Right lobe of liver (tissue), 6 donors: ENCODE data around the gene ASCC1. TPM values are rescaled to one million over a fixed set of nuclear protein-coding genes. Genes with fewer than 3 reads are reported as not detected.

Source experiments
- ATAC-seq, 4 donors: fragments of 200-7000 bp; cut with Tn5 transposase; one replicate each; pipeline ENCODE4 v1.9.1; 2020; ENCODE audit warnings: mild to moderate bottlenecking in 4 of 4, moderate library complexity in 4 of 4
- DNase-seq, 3 donors: peaks; one replicate each; pipeline ENCODE4 v3.0.0-alpha.2; 2020
- H3K27ac ChIP-seq, 3 donors: fragments of 200-600 bp; one replicate each; pipeline ENCODE4 v1.8.0; 2022
- H3K27me3 ChIP-seq, 2 donors: fragments of 200-600 bp; one replicate each; pipeline ENCODE4 v1.8.0; 2022
- H3K36me3 ChIP-seq, 4 donors: fragments of 200-600 bp; sonication (generic) in 1 of 4; one replicate each; pipeline versions ENCODE4 v1.5.1 to v1.8.0; 2017 to 2022; ENCODE audit warnings: control low read depth in 1 of 4
- H3K4me1 ChIP-seq, 4 donors: fragments of 200-600 bp; sonication (generic) in 1 of 4; one replicate each; pipeline versions ENCODE4 v1.5.1 to v1.8.0; 2017 to 2022; ENCODE audit warnings: control low read depth in 1 of 4
- H3K4me3 ChIP-seq, 3 donors: fragments of 200-600 bp; one replicate each; pipeline ENCODE4 v1.8.0; 2022
- H3K9me3 ChIP-seq, 4 donors: fragments of 200-600 bp; sonication (generic) in 1 of 4; one replicate each; pipeline versions ENCODE4 v1.5.1 to v1.8.0; 2017 to 2022; ENCODE audit warnings: control low read depth in 1 of 4
- CTCF ChIP-seq, 4 donors: fragments of 200-600 bp in 3 of 4; fragments of 450-650 bp in 1 of 4; IDR thresholded peaks; one replicate each; pipeline versions ENCODE4 v1.5.1 to v1.8.0; 2016 to 2022; ENCODE audit warnings: antibody characterized with exemption in 4 of 4, mild to moderate bottlenecking in 2 of 4
- POLR2A ChIP-seq: fragments of 450-650 bp; IDR thresholded peaks from one replicate; pipeline ENCODE4 v1.6.1; 2017; ENCODE audit warnings: antibody characterized with exemption, mild to moderate bottlenecking
- WGBS: methylation state at CpG from one replicate; pipeline ENCODE4 v1.1.6; 2018; ENCODE audit warnings: low coverage, low lambda C conversion rate; ENCODE audit not compliant: insufficient coverage; ENCODE audit errors: missing lambda C conversion rate; 5-methylcytosine and 5-hydroxymethylcytosine counted together
- intact Hi-C, 2 donors: fragments of 100-400 bp; cut with DNase I; formaldehyde crosslinking; loops; one replicate each; pipeline versions ENCODE4 v1.11.2 to v1.14.1; 2022
- total RNA-seq, 6 experiments: library from RNA; depleted of rRNA in 2 of 6; stranded (reverse); fragments of >200 nt in 2 of 6; fragmentation: NEBNext Ultra II Directional in 3 of 6; extraction: Animal tissue kit (Norgen Biotek cat#: 25700) in 3 of 6; gene quantifications; one replicate each; pipeline versions ENCODE4 v1.1.0 to v1.2.4, GENCODE V29; 2016 to 2023
- donor health status: DM: no; HTN: yes; CAD: no.
- donor health status: DM: no; HTN: no; CAD: no.
- donor health status: DM: no; HTN: no; CAD: no.
- donor health status: DM: no; HTN: yes; CAD: no.
- donor health status: DM: no; HTN: yes; CAD: no.

Gene ASCC1
- total RNA-seq, 6 experiments from 2014 or later, result 12.0 to 26.5 (median 14.5) TPM

GRCh38 chr10:72221278-72221677 lies 5.2 kb upstream of the ASCC1 start:
- ATAC-seq (no peak), DNase-seq (no peak)
- no peak overlapping the region for H3K27ac ChIP-seq
- intact Hi-C loops, result loop anchor here in 1 of 2 donors (10.0 kb wide), 1 partner anchor 104 kb away; no protein-coding TSS in a partner anchor
- H3K27me3 ChIP-seq, result no peaks in the 10 kb centered on the region
- peaks cover 0 to 16% (median 4%) of the 10 kb centered on the region in 4 donors for H3K36me3 ChIP-seq
- H3K4me3 ChIP-seq, result no peak overlapping the region
- H3K4me1 ChIP-seq, result peaks cover 0 to 54% (median 17%) of the 10 kb centered on the region in 4 donors
- no peak for TF ChIP-seq POLR2A
- TF ChIP-seq CTCF (IDR thresholded peaks at IDR 0.05), result no peak
- WGBS, result 100% methylated on average over 1 of the region's 1 CpG
- no peaks in the 10 kb centered on the region for H3K9me3 ChIP-seq

GRCh38 chr10:72220637-72221036 lies 4.6 kb upstream of the ASCC1 start:
- Histone ChIP-seq H3K4me3 (no peak overlapping the region), H3K27ac (no peak overlapping the region), H3K4me1 (peaks cover 0 to 54% (median 17%) of the 10 kb centered on the region in 4 donors), H3K36me3 (peaks cover 0 to 16% (median 4%) of the 10 kb centered on the region in 4 donors), H3K27me3 (no peaks in the 10 kb centered on the region), H3K9me3 (no peaks in the 10 kb centered on the region)
- no peak for DNase-seq
- TF ChIP-seq CTCF (IDR thresholded peaks at IDR 0.05), result no peak
- TF ChIP-seq POLR2A, result no peak
- WGBS, result 79% methylated on average over 8 of the region's 8 CpGs
- intact Hi-C loops, result loop anchor here in 1 of 2 donors (10.0 kb wide), 1 partner anchor 104 kb away; no protein-coding TSS in a partner anchor
- no peak for ATAC-seq

GRCh38 chr10:72219235-72219814 lies 3.2 kb upstream of the ASCC1 start:
- Histone ChIP-seq H3K27me3 (no peaks in the 10 kb centered on the region), H3K36me3 (peaks cover 0 to 12% (median 2%) of the 10 kb centered on the region in 4 donors), H3K27ac (peak overlapping the region in 2 of 3 donors; percentile 1 to 100), H3K4me3 (no peak overlapping the region), H3K9me3 (no peaks in the 10 kb centered on the region), H3K4me1 (peaks cover 0 to 56% (median 22%) of the 10 kb centered on the region in 4 donors)
- ATAC-seq (no peak), DNase-seq (no peak)
- 51% methylated on average over 6 of the region's 6 CpGs for WGBS
- intact Hi-C loops, result no loop called here
- TF ChIP-seq CTCF (IDR thresholded peaks at IDR 0.05), result no peak
- no peak for TF ChIP-seq POLR2A

GRCh38 chr10:72218726-72219125 lies 2.6 kb upstream of the ASCC1 start:
- Histone ChIP-seq H3K4me3 (no peak overlapping the region), H3K36me3 (peaks cover 0 to 12% (median 2%) of the 10 kb centered on the region in 4 donors), H3K27ac (peak overlapping the region; percentile 1 to 100 (median 35)), H3K4me1 (peaks cover 0 to 54% (median 19%) of the 10 kb centered on the region in 4 donors), H3K27me3 (no peaks in the 10 kb centered on the region), H3K9me3 (no peaks in the 10 kb centered on the region)
- no peak for DNase-seq
- no peak for ATAC-seq
- 10% methylated on average over 2 of the region's 2 CpGs for WGBS
- intact Hi-C loops, result no loop called here
- TF ChIP-seq POLR2A (no peak), CTCF (IDR thresholded peaks at IDR 0.05) (no peak)
